SK-N-SH (cell line): ENCODE results near the gene RPUSD3. TPM values are rescaled to one million over a fixed set of nuclear protein-coding genes. Genes with fewer than 3 reads are reported as not detected.

ENCODE experiments used
- CTCF ChIA-PET: fragments of 300-600, 350-600 bp; formaldehyde crosslinking; extraction: SDS; loops from one replicate; lab custom pipeline; 2021; lab: Yijun Ruan, JAX
- POLR2A ChIA-PET: fragments of 350-600 bp; sonication (Branson Sonifier 250); formaldehyde crosslinking; extraction: SDS; loops from one replicate; lab custom pipeline; 2020; ENCODE audit warnings: antibody characterized with exemption, inconsistent platforms; lab: Yijun Ruan, JAX
- DNase-seq: peaks from one replicate; pipeline ENCODE4 v3.0.0; 2012
- H2AFZ ChIP-seq: fragments of 200-600 bp; sonication (generic); 2 replicates; pipeline ENCODE4 v1.8.1; 2016; ENCODE audit warnings: antibody characterized with exemption, mild to moderate bottlenecking, low read depth
- H3F3A ChIP-seq: fragments of 200-600 bp; sonication (generic); replicated peaks from 2 replicates; pipeline ENCODE3; 2016; ENCODE audit warnings: antibody characterized with exemption, mild to moderate bottlenecking; ENCODE audit not compliant: insufficient read depth
- H3K27ac ChIP-seq, 2 experiments: fragments of 200-500 bp in 1 of 2; fragments of 200-600 bp in 1 of 2; sonication (Bioruptor generic) in 1 of 2; sonication (generic), shearing (Covaris generic) in 1 of 2; 2 replicates each; pipeline versions ENCODE4 v1.5.1 to v1.6.1; 2014 to 2016; ENCODE audit warnings: low read depth in 2 of 2, inconsistent platforms in 1 of 2, low read length in 1 of 2, mild to moderate bottlenecking in 1 of 2, mixed read lengths in 1 of 2
- H3K27me3 ChIP-seq: fragments of 200-600 bp; sonication (generic), shearing (Covaris generic); 2 replicates; pipeline ENCODE4 v1.6.1; 2016; ENCODE audit warnings: mixed run types; ENCODE audit not compliant: insufficient read depth
- H3K36me3 ChIP-seq, 2 experiments: fragments of 200-500 bp in 1 of 2; fragments of 200-600 bp in 1 of 2; sonication (Bioruptor generic) in 1 of 2; sonication (generic) in 1 of 2; replicated peaks in 1 of 2; 2 replicates each; pipeline versions ENCODE3 to v1.5.1; 2014 to 2016; ENCODE audit warnings: low read length in 1 of 2, mild to moderate bottlenecking in 1 of 2; ENCODE audit not compliant: insufficient read depth in 2 of 2, control insufficient read depth in 1 of 2
- H3K4me1 ChIP-seq, 2 experiments: fragments of 200-500 bp in 1 of 2; fragments of 200-600 bp in 1 of 2; sonication (Bioruptor generic) in 1 of 2; sonication (generic), shearing (Covaris generic) in 1 of 2; 2 replicates each; pipeline versions ENCODE4 v1.5.1 to v1.6.1; 2014 to 2016; ENCODE audit warnings: low read depth in 1 of 2, low read length in 1 of 2, mixed run types in 1 of 2; ENCODE audit not compliant: insufficient read depth in 2 of 2, control insufficient read depth in 1 of 2
- H3K4me2 ChIP-seq: fragments of 200-600 bp; sonication (generic), shearing (Covaris generic); 2 replicates; pipeline ENCODE4 v1.6.1; 2017; ENCODE audit warnings: mixed run types
- H3K4me3 ChIP-seq, 2 experiments: fragments of 200-500 bp in 1 of 2; fragments of 200-600 bp in 1 of 2; sonication (Bioruptor generic) in 1 of 2; sonication (generic), shearing (Covaris generic) in 1 of 2; 2 replicates each; pipeline versions ENCODE4 v1.5.1 to v1.8.1; 2014 to 2016; ENCODE audit warnings: low read depth in 2 of 2, inconsistent platforms in 1 of 2, low read length in 1 of 2, mild to moderate bottlenecking in 1 of 2, mixed read lengths in 1 of 2, moderate library complexity in 1 of 2
- H3K79me2 ChIP-seq: fragments of 200-600 bp; sonication (generic); 2 replicates; pipeline ENCODE4 v1.8.1; 2017; ENCODE audit warnings: mild to moderate bottlenecking; ENCODE audit not compliant: insufficient read depth
- H3K9ac ChIP-seq: fragments of 200-600 bp; sonication (generic); 2 replicates; pipeline ENCODE4 v1.6.1; 2017; ENCODE audit warnings: mixed run types
- H3K9me2 ChIP-seq: fragments of 200-600 bp; sonication (generic); 2 replicates; pipeline ENCODE4 v1.6.1; 2017; ENCODE audit warnings: mixed run types
- H3K9me3 ChIP-seq: fragments of 200-600 bp; sonication (generic); 2 replicates; pipeline ENCODE4 v1.6.1; 2017; ENCODE audit warnings: mixed run types, mild to moderate bottlenecking, moderate library complexity
- H4K20me1 ChIP-seq: fragments of 200-600 bp; sonication (generic); 2 replicates; pipeline ENCODE4 v1.6.1; 2017; ENCODE audit warnings: mild to moderate bottlenecking, mixed run types; ENCODE audit not compliant: insufficient read depth
- CTCF ChIP-seq: fragments of 200-600 bp; sonication (generic); IDR thresholded peaks from 2 replicates; pipeline ENCODE4 v1.6.1; 2017; ENCODE audit warnings: antibody characterized with exemption, mild to moderate bottlenecking, moderate library complexity
- EP300 ChIP-seq, 2 experiments: IDR thresholded peaks; 2 replicates each; pipeline versions ENCODE4 v1.4.0 to v1.6.1; 2012; ENCODE audit warnings: borderline replicate concordance in 1 of 2, low read depth in 1 of 2, low read length in 1 of 2
- FOSL2 ChIP-seq: IDR thresholded peaks from 2 replicates; pipeline ENCODE4 v1.4.0; 2012; ENCODE audit warnings: low read depth, mild to moderate bottlenecking, moderate library complexity, borderline replicate concordance
- FOXM1 ChIP-seq: IDR thresholded peaks from 2 replicates; pipeline ENCODE4 v1.4.0; 2012; ENCODE audit warnings: low read depth, mild to moderate bottlenecking
- GABPA ChIP-seq: IDR thresholded peaks from 2 replicates; pipeline ENCODE4 v1.4.0; 2012; ENCODE audit warnings: low read depth, mild to moderate bottlenecking
- GATA2 ChIP-seq: sonication (generic); formaldehyde crosslinking; IDR thresholded peaks from 2 replicates; pipeline ENCODE4 v1.5.0; 2020; ENCODE audit warnings: mild to moderate bottlenecking, missing genetic modification reagents
- IRF3 ChIP-seq: fragments of 150-350 bp; IDR thresholded peaks from 2 replicates; pipeline ENCODE4 v1.6.1; 2016; ENCODE audit warnings: mild to moderate bottlenecking, low read depth, low read length
- JUND ChIP-seq: IDR thresholded peaks from 2 replicates; pipeline ENCODE4 v1.4.0; 2012
- MEF2A ChIP-seq: IDR thresholded peaks from 2 replicates; pipeline ENCODE4 v1.4.0; 2012; ENCODE audit warnings: low read depth, borderline replicate concordance
- NFIC ChIP-seq: IDR thresholded peaks from 2 replicates; pipeline ENCODE4 v1.4.0; 2012; ENCODE audit warnings: borderline replicate concordance
- NRF1 ChIP-seq: IDR thresholded peaks from 2 replicates; pipeline ENCODE4 v1.6.1; 2012; ENCODE audit warnings: low read depth, mild to moderate bottlenecking, low read length
- PBX3 ChIP-seq: IDR thresholded peaks from 2 replicates; pipeline ENCODE4; 2012
- POLR2AphosphoS5 ChIP-seq: IDR thresholded peaks from 2 replicates; pipeline ENCODE4 v1.6.1; 2012; ENCODE audit warnings: low read depth, low read length
- RAD21 ChIP-seq: IDR thresholded peaks from 2 replicates; pipeline ENCODE4 v1.6.1; 2012; ENCODE audit warnings: mild to moderate bottlenecking, low read length
- REST ChIP-seq: IDR thresholded peaks from 2 replicates; pipeline ENCODE4 v1.6.1; 2012; ENCODE audit warnings: mild to moderate bottlenecking, low read depth, low read length, moderate library complexity
- SMC3 ChIP-seq: IDR thresholded peaks from 2 replicates; pipeline ENCODE4 v1.6.1; 2012; ENCODE audit warnings: low read depth, low read length, improper control_type of control experiment
- TAF1 ChIP-seq: IDR thresholded peaks from 2 replicates; pipeline ENCODE4 v1.6.1; 2012; ENCODE audit warnings: low read depth, mild to moderate bottlenecking, low read length, moderate library complexity, borderline replicate concordance
- TCF12 ChIP-seq: IDR thresholded peaks from 2 replicates; pipeline ENCODE4 v1.4.0; 2012
- TEAD4 ChIP-seq: IDR thresholded peaks from 2 replicates; pipeline ENCODE4 v1.4.0; 2012; ENCODE audit warnings: mild to moderate bottlenecking, borderline replicate concordance; ENCODE audit not compliant: insufficient read depth
- YY1 ChIP-seq: IDR thresholded peaks from 2 replicates; pipeline ENCODE4 v1.4.0; 2012; ENCODE audit warnings: low read depth, mild to moderate bottlenecking
- WGBS: methylation state at CpG from one replicate; pipeline ENCODE4 v1.1.6; 2017; ENCODE audit warnings: low lambda C conversion rate; 5-methylcytosine and 5-hydroxymethylcytosine counted together
- polyA plus RNA-seq, 3 experiments: library from polyadenylated mRNA; depleted of rRNA; stranded (reverse); fragments of >200 nt; gene quantifications; 2 replicates each; pipeline ENCODE4 v1.2.3, GENCODE V29; 2012

RPUSD3 gene
- polyA plus RNA-seq, 1 of the 3 experiments (the other 2 are of a cell fraction), result 43.4 TPM

- Histone ChIP-seq H2AFZ (no peak overlapping the region), H3F3A (peaks cover 17% of the 10 kb centered on the region), H3K27me3 (no peaks in the 10 kb centered on the region)
- whole genome bisulfite sequencing, result 2% methylated on average over 1 of the region's 1 CpG
- CTCF ChIA-PET, result no interaction called here
- peak in 1 of 2 experiments; percentile 34; a peak in 1 of 4 replicates for TF ChIP-seq EP300 (IDR thresholded peaks at IDR 0.05; ENCODE audit: borderline replicate concordance in 1 of 2, low read depth in 1 of 2, low read length in 1 of 2)
- TF ChIP-seq RAD21, result no peak
- TF ChIP-seq SMC3, result no peak
- peak; percentile 27; the same call in 1 of the 2 replicates for TF ChIP-seq POLR2AphosphoS5
- TF ChIP-seq GATA2 (CRISPR knock-in tag), result no peak
- TF ChIP-seq FOSL2, result peak; percentile 65
- TF ChIP-seq YY1, result no peak
- no peak for TF ChIP-seq NRF1
- TF ChIP-seq MEF2A, result no peak
- peak; percentile 90 for TF ChIP-seq TCF12
- TF ChIP-seq TAF1, result no peak
- peak; percentile 60 for TF ChIP-seq JUND
- no peak for TF ChIP-seq NFIC
- TF ChIP-seq IRF3, result no peak
- TF ChIP-seq PBX3, result 0 out of 2 replicates have a peak, but pooled peaks have one; percentile 8
- TF ChIP-seq, all 33 proteins: peak for 6
- Histone ChIP-seq H4K20me1 (no peaks in the 10 kb centered on the region), H3K4me2 (0 out of 2 replicates have a peak overlapping the region, but pooled peaks have one; percentile 11), H3K36me3 (no peaks in the 10 kb centered on the region), H3K27ac (peak overlapping the region in 1 of 2 experiments; percentile 62; a peak in 2 of 4 replicates), H3K9ac (no peak overlapping the region), H3K9me2 (no peaks in the 10 kb centered on the region), H3K4me3 (no peak overlapping the region), H3K9me3 (no peaks in the 10 kb centered on the region), H3K79me2 (no peaks in the 10 kb centered on the region), H3K4me1 (peaks cover 2 to 8% of the 10 kb centered on the region in 2 experiments; a peak in 3 of 4 replicates)
- no peak for DNase-seq
- POLR2A ChIA-PET, result no interaction called here
Observed at GRCh38 chr3:9870978-9871377, 27.2 kb upstream of the RPUSD3 start.

GRCh38 chr3:9869955-9870354 lies 26.1 kb upstream of the RPUSD3 start:
- no peak overlapping the region for H3K9ac ChIP-seq
- CTCF ChIA-PET, result no interaction called here
- 96% methylated on average over 4 of the region's 5 CpGs for WGBS

More at GRCh38 chr3:9869955-9870354, 26.1 kb upstream of the RPUSD3 start:
- peaks cover 0 to 8% of the 10 kb centered on the region in 2 experiments; a peak in 2 of 4 replicates for H3K4me1 ChIP-seq
- H4K20me1 ChIP-seq, result no peaks in the 10 kb centered on the region
- POLR2A ChIA-PET, result no interaction called here
- no peak for DNase-seq
- no peaks in the 10 kb centered on the region for H3K36me3 ChIP-seq
- no peak overlapping the region for H3K4me3 ChIP-seq
- H2AFZ ChIP-seq, result no peak overlapping the region
- H3K79me2 ChIP-seq, result no peaks in the 10 kb centered on the region
- H3F3A ChIP-seq, result peaks cover 11% of the 10 kb centered on the region
- H3K9me3 ChIP-seq, result no peaks in the 10 kb centered on the region
- H3K27ac ChIP-seq, result no peak overlapping the region
- H3K9me2 ChIP-seq, result no peaks in the 10 kb centered on the region
- H3K27me3 ChIP-seq, result no peaks in the 10 kb centered on the region
- TF ChIP-seq GATA2 (CRISPR knock-in tag) (no peak), MEF2A (no peak), REST (no peak), RAD21 (no peak), CTCF (no peak), NFIC (no peak), TEAD4 (no peak), FOSL2 (no peak), FOXM1 (no peak), GABPA (no peak)
- no peak overlapping the region for H3K4me2 ChIP-seq
